ENCODE results near the gene MIB1.
"Not testable (repeated sequence)": the region's sequence is repeated elsewhere in the genome, so short reads cannot be mapped to it uniquely, and the experiment has no call there.

The MIB1 gene

DNA sequence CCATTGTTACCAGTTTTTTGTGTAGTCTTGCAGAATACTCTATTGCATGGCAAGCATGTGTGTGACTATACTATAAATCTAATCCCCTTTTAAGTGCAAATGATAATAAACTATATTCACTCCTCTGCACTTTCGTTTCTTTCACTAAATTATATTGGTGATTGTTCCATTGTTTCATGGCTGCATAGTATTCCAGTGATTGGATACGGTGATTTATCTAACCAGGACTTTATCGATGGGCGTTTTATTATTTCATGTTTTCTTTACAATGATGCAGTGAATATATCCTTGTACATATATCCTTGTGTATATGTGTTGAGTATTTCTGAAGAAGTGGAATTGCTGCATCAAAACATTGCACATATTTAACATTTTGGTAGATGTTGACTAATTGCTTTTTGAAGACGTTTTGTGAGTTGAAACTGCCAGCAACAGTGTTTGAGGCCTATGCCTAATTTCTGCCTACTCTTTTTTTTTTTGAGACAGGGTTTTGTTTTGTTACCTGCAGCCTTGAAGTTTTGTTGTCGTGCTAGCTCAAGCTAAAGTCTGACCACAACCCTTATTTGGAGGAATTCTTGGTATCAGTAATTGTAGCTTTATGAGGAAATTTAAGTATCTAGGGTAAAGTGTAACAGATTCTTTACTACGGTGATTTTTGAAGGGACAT, 2.7 kb downstream of the MIB1 start:
- DNase-seq (ENCODE audit: low read depth in 1 of 2, low spot score in 1 of 2), result no peak

DNA sequence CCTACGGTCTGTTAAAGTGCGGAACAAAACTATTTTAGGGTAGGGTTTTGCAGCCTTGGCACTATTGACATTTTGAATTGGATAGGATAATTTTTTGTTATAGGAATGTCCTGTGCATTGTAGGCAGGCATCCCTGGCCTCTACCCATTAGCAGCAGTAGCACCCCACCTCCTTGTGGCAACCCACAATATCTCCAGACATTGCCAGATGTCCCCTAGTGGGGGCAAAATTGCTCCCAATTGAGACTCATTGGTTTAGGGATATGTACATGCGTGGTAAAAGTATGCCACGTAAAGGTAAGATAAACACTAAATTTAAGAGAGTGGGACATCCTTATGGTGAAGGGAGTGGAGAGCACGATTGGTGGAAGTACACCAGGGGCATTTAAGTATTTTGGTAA, 4.6 kb downstream of the MIB1 start:
- DNase-seq (ENCODE audit: low read depth in 1 of 2, low spot score in 1 of 2), result no peak

DNA sequence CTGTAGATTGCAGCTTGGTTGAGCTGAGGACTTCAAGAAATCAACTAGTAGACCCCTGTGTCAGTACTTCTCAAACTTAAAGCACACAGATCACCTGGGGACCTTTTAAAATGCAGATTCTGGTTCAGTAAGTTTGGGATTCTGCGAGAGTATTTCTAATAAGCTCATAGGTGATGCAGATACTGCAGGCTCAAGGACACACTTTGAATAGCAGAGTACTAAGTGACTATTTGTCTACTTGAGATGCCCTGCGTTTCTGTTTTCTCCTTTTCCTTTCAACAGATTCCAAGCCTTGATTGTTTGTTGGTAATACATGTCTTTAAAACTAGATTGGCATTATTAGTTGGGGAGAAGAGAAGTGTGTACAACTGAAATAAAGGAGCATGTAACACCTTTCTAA, 6.7 kb downstream of the MIB1 start:
- DNase-seq (ENCODE audit: low read depth in 1 of 2, low spot score in 1 of 2), result no peak

DNA sequence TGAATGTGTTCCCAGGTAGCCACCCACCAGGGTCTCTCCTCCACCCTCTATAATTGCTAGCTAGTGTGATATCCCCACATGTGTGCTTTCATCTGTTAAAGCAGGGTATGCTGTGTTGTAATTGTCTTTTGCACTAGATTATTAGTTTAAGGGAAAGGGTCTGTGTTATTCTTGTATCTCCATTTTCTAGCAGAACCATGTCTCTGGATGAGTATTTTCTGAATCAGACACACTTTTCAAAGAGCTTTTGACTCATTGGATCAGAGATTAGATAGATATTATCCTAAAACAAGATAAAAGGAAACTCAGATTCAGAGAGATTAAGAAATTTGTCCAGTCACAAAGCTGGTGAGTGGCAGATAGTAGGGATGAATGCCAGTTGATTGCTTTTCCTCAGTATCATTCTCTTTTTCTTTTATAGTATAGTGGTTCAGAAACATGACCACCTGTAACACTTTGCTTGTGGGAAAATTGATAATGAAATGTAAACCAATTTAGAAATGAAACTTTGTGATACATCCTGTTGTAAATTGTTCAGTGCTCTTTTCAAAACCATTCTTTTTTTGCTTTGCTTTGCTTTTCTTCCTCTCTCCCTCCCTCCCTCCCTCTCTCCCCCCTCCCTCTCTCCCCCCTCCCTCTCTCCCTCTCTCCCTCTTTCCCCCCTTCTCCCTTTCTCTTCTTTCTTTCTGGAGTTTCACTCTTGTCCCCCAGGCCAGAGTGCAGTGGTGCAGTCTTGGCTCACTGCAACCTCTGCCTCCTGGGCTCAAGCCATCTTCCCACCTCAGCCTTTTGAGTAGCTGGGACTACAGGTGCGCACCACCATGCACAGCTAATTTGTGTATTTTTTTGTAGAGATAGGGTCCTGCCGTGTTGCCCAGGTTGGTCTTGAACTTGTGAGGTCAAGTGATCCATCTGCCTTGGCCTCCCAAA, 7.4 kb downstream of the MIB1 start:
- DNase-seq (ENCODE audit: low read depth in 1 of 2, low spot score in 1 of 2), result no peak

DNA sequence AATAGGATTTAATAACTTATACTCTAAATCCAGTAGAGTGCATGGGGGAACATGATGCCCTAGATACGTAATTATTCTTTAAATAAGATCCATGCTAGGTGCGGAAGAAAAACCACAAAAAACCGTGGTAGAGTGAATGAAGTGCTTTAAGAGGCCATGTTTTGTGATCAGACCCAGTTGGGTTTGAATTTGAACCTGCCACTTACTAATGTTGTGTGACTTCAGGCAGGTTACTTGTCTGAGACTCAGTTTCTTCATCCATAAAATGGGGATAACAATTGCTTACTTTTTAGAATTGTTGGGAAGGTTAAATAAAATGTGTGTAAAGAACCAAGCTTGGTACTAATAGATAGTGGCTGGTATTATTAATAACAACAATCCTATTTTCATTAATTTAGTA, 17.2 kb downstream of the MIB1 start:
- DNase-seq (ENCODE audit: low read depth in 1 of 2, low spot score in 1 of 2), result no peak

DNA sequence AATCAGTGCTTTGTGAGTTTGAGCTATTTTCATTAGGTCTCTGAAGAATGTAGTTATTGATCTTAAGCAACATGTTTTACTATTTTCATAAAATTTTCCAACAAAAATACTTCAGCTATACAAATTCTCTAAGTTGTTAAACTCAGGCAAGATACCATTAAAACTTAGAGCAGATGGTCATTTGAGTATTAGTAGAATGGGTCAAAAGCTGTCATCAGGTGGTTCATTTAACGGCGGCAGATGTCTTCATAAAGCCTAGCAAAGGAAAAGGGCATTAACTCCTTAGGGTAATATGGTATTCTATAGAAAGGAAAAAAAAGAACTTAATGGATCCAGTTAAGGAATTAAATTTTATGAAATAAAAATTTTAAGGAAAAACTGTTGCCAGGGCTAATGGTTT, 19.2 kb downstream of the MIB1 start:
- DNase-seq (ENCODE audit: low read depth in 1 of 2, low spot score in 1 of 2), result no peak

DNA sequence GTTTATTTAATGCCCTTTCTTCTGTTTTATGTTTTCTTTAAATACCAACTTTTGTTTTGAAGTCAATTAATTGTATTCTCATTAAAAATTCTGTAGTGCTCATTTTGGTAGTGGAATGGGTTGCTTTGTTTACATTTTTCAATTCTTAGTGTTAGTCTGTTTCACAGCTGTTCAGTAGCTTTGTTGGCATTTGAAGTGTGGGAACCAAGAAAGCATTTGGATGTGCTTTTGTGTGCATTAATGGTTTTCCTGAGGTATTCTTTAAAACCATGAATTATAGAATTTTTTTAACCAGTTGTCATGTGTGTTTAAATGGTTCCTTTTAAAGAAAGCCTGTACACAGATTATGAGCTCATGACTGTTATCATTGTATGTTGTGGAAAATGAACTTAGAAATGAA, 19.7 kb downstream of the MIB1 start:
- DNase-seq (ENCODE audit: low read depth in 1 of 2, low spot score in 1 of 2), result no peak

DNA sequence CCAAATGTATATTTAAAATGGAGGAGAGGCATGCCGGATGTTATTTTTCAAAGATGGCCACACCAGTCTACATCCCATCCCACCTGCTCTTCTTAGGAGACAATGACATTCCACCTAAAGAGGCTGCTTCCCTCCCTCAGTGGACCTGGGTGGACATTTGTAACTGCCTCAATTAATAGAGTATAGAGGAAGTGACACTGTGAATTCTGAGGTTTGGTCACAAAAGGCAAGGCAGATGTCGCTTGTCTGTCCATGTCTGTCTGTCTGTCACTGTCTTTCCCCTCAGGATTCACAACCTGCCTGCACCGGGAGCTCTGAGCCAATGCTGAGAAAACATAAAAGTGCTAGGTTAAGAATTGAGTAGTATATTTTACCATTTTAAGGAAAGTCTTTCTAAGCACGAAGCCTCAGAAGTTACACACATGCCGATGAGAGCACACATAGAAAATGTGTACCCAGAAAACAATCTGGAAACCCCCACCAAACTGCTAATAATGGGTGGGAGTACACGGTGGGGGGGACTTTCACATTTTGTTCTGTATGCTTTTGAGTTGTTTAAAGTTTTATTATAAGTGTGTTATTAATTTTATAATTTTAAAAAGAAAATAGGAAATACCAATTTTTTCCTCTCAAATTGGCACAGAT, 21.0 kb downstream of the MIB1 start:
- DNase-seq (ENCODE audit: low read depth in 1 of 2, low spot score in 1 of 2), result no peak

DNA sequence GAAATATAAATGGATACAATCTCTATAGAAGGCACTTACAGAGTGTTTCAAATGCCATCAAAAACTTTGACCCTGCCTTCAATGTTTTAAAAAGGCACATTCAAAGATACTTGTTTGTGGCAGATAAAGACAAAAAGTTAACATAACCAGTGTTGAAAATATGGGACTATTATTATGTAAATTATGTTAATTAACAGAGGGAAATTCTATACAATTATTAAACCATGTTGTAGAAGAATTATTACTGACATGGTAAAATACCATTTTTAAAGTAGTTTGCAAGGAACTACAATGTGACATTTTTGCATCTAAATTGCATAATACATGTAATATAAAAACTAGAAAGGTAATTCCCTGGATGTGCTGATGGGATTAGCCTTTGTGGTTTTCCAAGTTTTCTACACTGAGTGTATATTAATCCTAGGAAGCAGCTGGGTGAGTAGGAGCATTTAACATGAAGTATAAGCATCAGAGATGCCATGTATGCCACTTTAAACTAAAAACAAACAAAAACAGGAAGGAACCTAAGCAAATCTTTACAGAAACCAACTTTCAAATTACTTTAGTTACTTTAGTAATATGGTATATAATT, 21.7 kb downstream of the MIB1 start:
- no peak for DNase-seq (ENCODE audit: low read depth in 1 of 2, low spot score in 1 of 2)

DNA sequence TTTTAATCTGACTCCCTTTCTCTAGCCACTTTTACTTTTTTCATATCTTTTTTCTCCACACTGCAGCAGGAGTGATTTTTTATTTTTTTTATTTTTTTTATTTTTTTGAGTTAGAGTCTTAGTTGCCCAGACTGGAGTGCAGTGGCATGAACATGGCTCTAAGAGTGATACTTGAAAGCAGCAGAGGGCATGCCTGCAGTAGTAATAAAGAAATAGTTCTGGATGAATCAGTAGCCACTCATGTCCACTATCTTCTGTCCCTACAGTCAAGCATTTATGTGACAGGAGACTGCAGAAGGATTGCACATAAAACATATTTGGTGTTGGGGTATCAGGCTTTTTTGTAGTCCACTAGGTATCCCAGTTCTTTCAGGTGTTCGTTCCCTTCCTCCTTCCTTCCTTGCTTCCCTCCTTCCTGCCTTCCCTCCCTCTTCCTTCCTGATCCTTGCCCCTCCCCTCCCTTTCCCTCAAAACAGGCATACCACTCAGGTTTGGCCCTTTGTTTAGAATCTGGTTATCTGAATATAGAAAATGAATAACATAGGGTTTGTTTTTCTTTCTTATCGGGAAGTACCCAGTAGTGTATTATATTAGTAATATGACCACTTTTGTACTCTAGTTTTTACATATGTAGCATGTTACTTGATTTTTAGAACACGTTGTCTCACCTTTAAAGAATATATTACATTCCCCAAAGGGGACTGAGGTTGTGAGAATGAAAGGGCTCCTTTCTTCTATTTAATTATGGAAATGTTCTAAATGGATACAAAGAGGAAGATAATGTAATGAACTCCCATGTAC, 23.5 kb downstream of the MIB1 start:
- DNase-seq (ENCODE audit: low read depth in 1 of 2, low spot score in 1 of 2), result no peak

DNA sequence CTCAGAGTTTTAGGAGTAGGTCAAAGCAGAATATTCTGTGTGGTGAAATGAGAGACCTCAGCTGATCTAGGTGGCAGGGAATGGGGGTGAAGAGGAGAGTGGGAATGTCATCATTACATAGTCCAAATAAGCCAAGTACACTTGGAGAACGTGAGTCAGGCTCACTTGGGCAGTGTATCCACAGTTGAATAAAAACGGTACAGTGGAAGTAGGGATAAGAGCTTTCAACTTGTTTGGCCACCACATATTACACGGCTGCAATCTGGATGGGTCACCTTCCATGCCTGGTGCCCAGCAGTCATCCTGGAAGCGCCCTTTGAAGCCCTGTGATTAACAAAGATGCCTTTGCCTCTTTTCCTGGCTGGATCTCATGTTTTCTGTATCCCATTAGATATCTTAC, 28.6 kb downstream of the MIB1 start:
- no peak for DNase-seq (ENCODE audit: low read depth in 1 of 2, low spot score in 1 of 2)

DNA sequence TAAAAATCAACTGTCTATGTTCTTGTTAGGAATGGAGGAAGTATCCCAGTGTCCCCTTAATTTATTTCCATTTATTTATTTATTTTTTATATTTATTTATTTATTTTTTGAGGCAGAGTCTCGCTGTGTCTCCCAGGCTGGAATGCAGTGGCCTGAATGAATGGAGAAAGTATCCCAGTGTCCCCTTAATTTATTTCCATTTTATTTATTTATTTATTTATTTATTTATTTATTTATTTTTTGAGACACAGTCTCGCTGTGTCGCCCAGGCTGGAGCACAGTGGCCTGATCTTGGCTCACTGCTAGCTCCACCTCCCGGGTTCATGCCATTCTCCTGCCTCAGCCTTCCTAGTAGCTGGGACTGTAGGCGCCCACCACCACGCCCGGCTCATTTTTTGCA, 34.1 kb downstream of the MIB1 start:
- DNase-seq (ENCODE audit: low read depth in 1 of 2, low spot score in 1 of 2), result no peak

DNA sequence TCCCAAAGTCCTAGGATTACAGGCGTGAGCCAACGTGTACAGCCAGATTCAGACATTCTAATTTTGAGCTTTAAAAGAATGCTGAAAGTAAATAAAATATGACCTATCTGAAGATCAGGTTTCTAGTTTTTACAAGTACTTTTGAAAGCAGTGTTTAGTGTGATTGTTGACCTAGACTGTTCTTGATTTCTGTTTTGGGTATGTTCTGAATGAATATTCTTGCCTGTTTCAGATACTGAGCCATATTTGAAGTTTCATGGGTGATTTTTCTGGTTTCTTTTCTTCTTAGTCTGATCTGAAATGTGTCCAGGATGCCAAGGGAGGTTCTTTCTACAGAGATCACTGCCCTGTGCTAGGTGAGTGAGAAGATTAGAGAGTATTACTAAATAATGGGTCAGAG, 37.2 kb downstream of the MIB1 start:
- no peak for DNase-seq (ENCODE audit: low read depth in 1 of 2, low spot score in 1 of 2)

DNA sequence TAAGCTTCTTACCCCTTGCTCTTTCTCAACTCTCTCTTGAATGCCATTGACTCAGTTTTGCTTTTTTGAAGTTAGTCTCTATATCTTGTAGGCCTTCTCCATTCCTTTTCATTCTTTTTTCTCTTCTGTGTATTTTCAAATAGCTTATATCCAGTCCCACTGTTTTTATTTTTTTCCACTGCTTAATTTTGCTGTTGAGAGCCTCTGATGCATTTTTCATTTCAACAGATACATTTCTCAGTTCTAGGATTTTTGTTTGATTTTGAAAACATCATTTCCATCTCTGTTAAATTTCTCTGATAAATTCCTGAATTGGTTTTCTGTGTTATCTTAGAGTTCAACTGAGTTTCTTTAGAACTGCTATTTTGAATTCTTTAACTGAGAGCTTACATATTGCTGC, 45.9 kb downstream of the MIB1 start:
- DNase-seq (ENCODE audit: low read depth in 1 of 2, low spot score in 1 of 2), result no peak

DNA sequence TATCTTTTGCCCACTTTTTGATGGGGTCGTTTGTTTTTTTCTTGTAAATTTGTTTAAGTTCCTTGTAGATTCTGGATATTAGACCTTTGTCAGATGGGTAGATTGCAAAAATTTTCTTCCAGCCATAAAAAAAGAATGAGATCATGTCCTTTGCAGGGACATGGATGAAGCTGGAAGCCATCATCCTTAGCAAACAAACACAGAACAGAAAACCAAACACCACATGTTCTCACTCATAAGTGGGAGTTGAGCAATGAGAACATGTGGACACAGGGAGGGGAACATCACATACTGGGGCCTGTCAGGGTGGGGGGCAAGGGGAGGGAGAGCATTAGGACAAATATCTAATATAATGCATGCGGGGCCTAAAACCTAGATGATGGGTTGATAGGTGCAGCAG, 55.5 kb downstream of the MIB1 start:
- not testable (repeated sequence) for DNase-seq (ENCODE audit: low read depth in 1 of 2, low spot score in 1 of 2)

DNA sequence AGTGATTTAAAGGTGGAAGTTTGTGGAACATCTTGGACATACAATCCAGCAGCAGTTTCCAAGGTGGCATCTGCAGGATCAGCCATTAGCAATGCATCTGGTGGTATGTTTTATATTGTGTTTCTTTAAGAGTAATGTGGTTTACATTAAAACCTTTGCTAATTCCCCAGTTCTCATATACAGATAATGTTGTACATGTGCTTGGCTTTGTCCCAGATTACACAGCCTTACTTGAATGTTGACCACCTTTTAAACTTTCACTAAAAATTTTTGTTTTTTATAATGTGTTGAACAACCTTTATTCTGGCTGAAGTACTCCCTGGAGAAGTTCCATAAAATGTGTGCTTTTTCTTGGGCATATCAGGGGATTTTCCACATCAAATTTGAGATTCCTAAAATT, 57.5 kb downstream of the MIB1 start:
- DNase-seq (ENCODE audit: low read depth in 1 of 2, low spot score in 1 of 2), result no peak

DNA sequence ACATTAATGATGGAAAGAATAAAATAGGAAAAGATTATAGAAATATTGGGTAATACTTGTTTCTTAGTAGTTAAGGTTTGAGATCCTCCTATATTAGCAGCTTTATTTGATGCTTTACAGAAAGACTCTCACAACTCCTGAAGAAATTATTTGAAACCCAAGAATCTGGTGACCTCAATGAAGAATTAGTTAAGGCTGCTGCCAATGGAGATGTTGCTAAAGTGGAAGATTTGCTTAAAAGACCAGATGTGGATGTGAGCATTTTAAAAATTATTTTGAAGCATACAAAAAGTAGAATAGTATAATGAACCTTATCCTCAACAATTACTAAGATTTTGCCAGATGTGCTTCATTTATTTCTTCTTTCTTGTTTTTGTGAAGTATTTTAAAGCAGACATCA, 59.1 kb downstream of the MIB1 start:
- DNase-seq (ENCODE audit: low read depth in 1 of 2, low spot score in 1 of 2), result no peak

DNA sequence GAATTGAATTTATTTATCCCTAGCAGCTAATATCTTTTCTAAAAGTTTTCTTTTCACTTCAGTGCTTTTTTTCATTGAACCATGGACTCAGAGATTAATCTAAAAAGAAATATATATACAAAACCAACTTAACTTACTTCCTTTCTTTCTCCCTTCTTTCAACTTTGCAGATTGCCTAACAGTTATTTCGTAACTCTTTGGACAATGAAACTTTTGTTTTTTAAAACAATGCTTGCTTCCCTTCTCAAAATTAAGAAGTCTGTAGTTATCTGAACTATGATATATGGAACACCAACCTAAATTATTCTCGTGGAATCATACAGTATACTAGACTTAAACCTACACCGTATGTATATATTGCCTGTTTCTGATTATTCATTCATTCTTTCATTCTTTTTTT, 62.9 kb downstream of the MIB1 start:
- DNase-seq (ENCODE audit: low read depth in 1 of 2, low spot score in 1 of 2), result no peak

DNA sequence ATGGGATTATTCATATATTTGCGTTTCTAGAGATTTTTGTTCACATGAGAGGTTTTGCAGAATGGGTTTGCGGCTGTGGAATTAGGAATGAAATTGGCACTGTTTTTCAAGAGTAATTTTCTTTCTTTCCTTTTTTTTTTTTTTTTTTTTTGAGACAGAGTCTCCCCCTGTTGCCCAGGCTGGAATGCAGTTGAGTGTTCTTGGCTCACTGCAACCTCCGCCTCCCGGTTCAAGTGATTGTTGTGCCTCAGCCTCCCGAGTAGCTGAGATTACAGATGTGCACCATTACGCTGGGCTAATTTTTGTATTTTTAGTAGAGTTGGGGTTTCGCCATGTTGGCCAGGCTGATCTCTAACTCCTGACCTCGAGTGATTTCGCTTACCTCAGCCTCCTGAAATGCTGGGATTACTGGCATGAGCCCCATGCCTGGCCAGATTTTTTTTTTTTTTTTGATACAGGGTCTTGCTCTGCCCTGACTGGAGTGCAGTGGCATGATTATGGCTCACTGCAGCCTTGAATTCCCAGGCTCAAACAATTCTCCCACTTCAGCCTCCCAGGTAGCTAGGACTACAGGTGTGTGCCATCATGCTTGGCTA, 65.3 kb downstream of the MIB1 start:
- DNase-seq (ENCODE audit: low read depth in 1 of 2, low spot score in 1 of 2), result no peak

DNA sequence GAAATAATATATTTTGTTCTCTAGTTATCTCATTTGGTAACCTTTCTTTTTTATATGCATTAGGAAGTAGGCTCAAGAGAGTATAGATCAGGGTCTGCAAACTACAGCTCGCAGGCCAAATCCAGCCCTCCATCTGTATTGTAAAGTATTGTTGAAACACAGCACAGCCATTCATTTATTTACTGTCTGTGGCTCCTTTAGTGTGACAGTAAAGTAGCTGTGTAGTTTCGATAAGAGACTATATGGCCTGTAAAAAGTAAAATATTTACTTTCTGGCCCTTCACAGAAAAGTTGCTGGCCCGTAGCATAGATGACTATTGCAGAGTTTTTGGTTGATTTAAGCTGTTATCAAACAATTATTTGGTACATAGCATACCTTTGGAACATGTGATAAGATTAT, 67.6 kb downstream of the MIB1 start:
- no peak for DNase-seq (ENCODE audit: low read depth in 1 of 2, low spot score in 1 of 2)

DNA sequence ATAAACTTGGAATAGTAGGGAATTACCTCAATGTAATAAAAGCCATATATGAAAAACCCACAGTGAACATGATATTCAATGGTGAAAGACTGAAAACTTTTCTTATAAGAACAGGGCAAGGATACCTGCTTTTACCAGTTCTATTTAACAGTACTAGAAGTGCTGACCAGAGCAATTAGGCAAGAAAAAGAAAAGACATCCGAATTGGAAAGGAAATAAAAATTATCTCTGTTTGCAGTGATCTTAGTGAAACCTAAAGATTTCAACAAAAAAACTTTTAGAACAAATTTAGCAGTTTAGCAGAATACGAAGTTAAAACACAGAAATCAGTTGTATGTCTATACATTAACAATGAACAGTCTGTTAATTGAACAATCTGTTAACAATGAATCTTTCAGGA, 69.1 kb downstream of the MIB1 start:
- DNase-seq (ENCODE audit: low read depth in 1 of 2, low spot score in 1 of 2), result no peak
